HEK293 (cell line): Measurements from ENCODE around the gene TIAM1.

Experiments
- CTCF ChIA-PET: fragments of 350-600 bp; formaldehyde crosslinking; extraction: SDS; loops from one replicate; lab custom pipeline; 2021; ENCODE audit warnings: antibody characterized with exemption; lab: Yijun Ruan, JAX
- POLR2A ChIA-PET: fragments of 300-600 bp; formaldehyde crosslinking; extraction: SDS; loops from one replicate; lab custom pipeline; 2020; ENCODE audit warnings: antibody characterized with exemption, inconsistent platforms; lab: Yijun Ruan, JAX
- H3K27ac ChIP-seq: fragments of 200-500 bp; sonication (Bioruptor generic); 2 replicates; pipeline ENCODE4 v1.5.1; 2014; ENCODE audit warnings: low read depth, low read length, control low read depth, inconsistent platforms; ENCODE audit errors: extremely low read depth
- H3K36me3 ChIP-seq, 2 experiments: fragments of 200-500 bp in 1 of 2; sonication (Bioruptor generic) in 1 of 2; 1 replicate in 1 of 2; 2 replicates in 1 of 2; pipeline ENCODE4 v1.5.1; 2014 to 2017; ENCODE audit warnings: inconsistent platforms in 2 of 2, low read length in 2 of 2; ENCODE audit not compliant: control insufficient read depth in 2 of 2, insufficient read depth in 1 of 2
- H3K4me1 ChIP-seq: fragments of 200-500 bp; sonication (Bioruptor generic); 2 replicates; pipeline ENCODE4 v1.5.1; 2014; ENCODE audit warnings: mild to moderate bottlenecking, low read length, inconsistent platforms; ENCODE audit not compliant: control insufficient read depth, insufficient read depth
- H3K4me3 ChIP-seq: 2 replicates; pipeline ENCODE4 v1.5.1; 2011; ENCODE audit warnings: low read depth, mild to moderate bottlenecking, control low read depth, low read length, moderate library complexity
- H3K9me3 ChIP-seq: fragments of 200-500 bp; sonication (Bioruptor generic); 2 replicates; pipeline ENCODE4 v1.5.1; 2014; ENCODE audit warnings: low read depth, low read length, inconsistent platforms; ENCODE audit not compliant: control insufficient read depth, insufficient read depth
- FEZF1 ChIP-seq: fragments of 450-650 bp; formaldehyde crosslinking; IDR thresholded peaks from 2 replicates; pipeline ENCODE4 v1.5.1; 2016; ENCODE audit warnings: missing biosample characterization, missing genetic modification characterization
- PRDM10 ChIP-seq: fragments of 450-650 bp; formaldehyde crosslinking; IDR thresholded peaks from 2 replicates; pipeline ENCODE4 v1.5.1; 2016; ENCODE audit warnings: missing biosample characterization, missing genetic modification characterization
- ZEB2 ChIP-seq: fragments of 450-650 bp; formaldehyde crosslinking; IDR thresholded peaks from 2 replicates; pipeline ENCODE4 v1.5.1; 2016; ENCODE audit warnings: missing biosample characterization, missing genetic modification characterization
- ZIC2 ChIP-seq: fragments of 450-650 bp; formaldehyde crosslinking; IDR thresholded peaks from 2 replicates; pipeline ENCODE4 v1.5.1; 2016; ENCODE audit warnings: missing biosample characterization, missing genetic modification characterization
- ZNF184 ChIP-seq: fragments of 450-650 bp; IDR thresholded peaks from 2 replicates; pipeline ENCODE4 v1.5.1; 2018; ENCODE audit warnings: missing biosample characterization, mild to moderate bottlenecking, missing genetic modification characterization
- ZNF19 ChIP-seq: fragments of 450-650 bp; formaldehyde crosslinking; IDR thresholded peaks from 2 replicates; pipeline ENCODE4; 2016; ENCODE audit warnings: missing biosample characterization, missing genetic modification characterization, low read depth
- ZNF202 ChIP-seq: fragments of 450-650 bp; formaldehyde crosslinking; IDR thresholded peaks from 2 replicates; pipeline ENCODE4 v1.5.1; 2016; ENCODE audit warnings: missing biosample characterization, missing genetic modification characterization, borderline replicate concordance
- ZNF350 ChIP-seq: fragments of 450-650 bp; formaldehyde crosslinking; IDR thresholded peaks from 2 replicates; pipeline ENCODE4 v1.5.0; 2017; ENCODE audit warnings: missing biosample characterization, mild to moderate bottlenecking, missing genetic modification characterization
- ZNF366 ChIP-seq: fragments of 450-650 bp; formaldehyde crosslinking; conservative IDR thresholded peaks from 2 replicates; pipeline ENCODE4 v1.5.1; 2016; ENCODE audit warnings: missing biosample characterization, missing genetic modification characterization
- ZNF426 ChIP-seq: fragments of 450-650 bp; formaldehyde crosslinking; IDR thresholded peaks from 2 replicates; pipeline ENCODE4 v1.5.1; 2017; ENCODE audit warnings: missing biosample characterization, missing genetic modification characterization, mild to moderate bottlenecking, inconsistent platforms, moderate library complexity
- ZNF518A ChIP-seq: fragments of 450-650 bp; formaldehyde crosslinking; conservative IDR thresholded peaks from 2 replicates; pipeline ENCODE4 v1.5.1; 2016; ENCODE audit warnings: low read depth, missing biosample characterization, missing genetic modification characterization
- ZNF555 ChIP-seq: fragments of 450-650 bp; formaldehyde crosslinking; conservative IDR thresholded peaks from 2 replicates; pipeline ENCODE4 v1.5.1; 2017; ENCODE audit warnings: missing biosample characterization, mild to moderate bottlenecking, missing genetic modification characterization, inconsistent platforms
- ZNF580 ChIP-seq: fragments of 450-650 bp; formaldehyde crosslinking; IDR thresholded peaks from 2 replicates; pipeline ENCODE4 v1.5.1; 2016; ENCODE audit warnings: missing biosample characterization, missing genetic modification characterization
- ZNF629 ChIP-seq: fragments of 450-650 bp; formaldehyde crosslinking; IDR thresholded peaks from 2 replicates; pipeline ENCODE4 v1.5.1; 2017; ENCODE audit warnings: missing biosample characterization, missing genetic modification characterization
- ZNF664 ChIP-seq: fragments of 450-650 bp; formaldehyde crosslinking; IDR thresholded peaks from 2 replicates; pipeline ENCODE4 v1.5.1; 2016; ENCODE audit warnings: missing biosample characterization, missing genetic modification characterization
- ZNF692 ChIP-seq: fragments of 450-650 bp; formaldehyde crosslinking; IDR thresholded peaks from 2 replicates; pipeline ENCODE4 v1.5.1; 2016; ENCODE audit warnings: missing biosample characterization, missing genetic modification characterization
- ZNF843 ChIP-seq: fragments of 450-650 bp; formaldehyde crosslinking; IDR thresholded peaks from 2 replicates; pipeline ENCODE4 v1.5.1; 2016; ENCODE audit warnings: missing biosample characterization, missing genetic modification characterization

TIAM1 gene

DNA sequence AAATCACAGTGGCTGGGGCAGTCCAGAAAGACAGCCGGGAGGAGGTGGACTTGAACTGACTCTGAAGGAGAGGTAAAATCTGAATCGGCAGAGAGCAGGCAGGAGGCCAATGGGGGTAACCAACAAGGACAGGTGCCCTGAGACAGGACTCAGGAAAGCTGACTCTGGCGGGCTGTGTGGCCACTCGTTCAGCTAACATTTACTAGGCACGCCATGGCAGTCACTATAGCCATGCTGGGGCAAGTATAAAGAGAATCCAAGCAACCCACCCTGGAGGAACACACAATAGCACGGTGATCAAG is 7.4 kb downstream of the TIAM1 start:
- TF ChIP-seq ZNF19 (tag by site-specific recombination) (no peak), ZNF580 (tag by site-specific recombination) (no peak), ZNF555 (no peak), ZNF366 (tag by site-specific recombination) (no peak), ZNF843 (tag by site-specific recombination) (no peak), FEZF1 (tag by site-specific recombination) (no peak), ZNF202 (tag by site-specific recombination) (no peak), ZNF350 (tag by site-specific recombination) (no peak), ZNF629 (tag by site-specific recombination) (no peak)
- TF ChIP-seq, all 188 proteins: peak for 0
- Histone ChIP-seq H3K4me1 (peaks cover 8% of the 10 kb centered on the region), H3K27ac (no peak overlapping the region), H3K36me3 (peaks cover 0 to 13% of the 10 kb centered on the region in 2 experiments; a peak in 1 of 3 replicates), H3K9me3 (no peaks in the 10 kb centered on the region), H3K4me3 (no peak overlapping the region)
- ChIA-PET CTCF (interaction anchor here (1.3 kb wide), 1 partner anchor 11 kb away, joined by 5 read pairs; no protein-coding TSS in a partner anchor), POLR2A (interaction anchor here (0.8 to 1.0 kb wide), 2 partner anchors 13 to 43 kb away, joined by 3 to 5 read pairs; no protein-coding TSS in a partner anchor)

DNA sequence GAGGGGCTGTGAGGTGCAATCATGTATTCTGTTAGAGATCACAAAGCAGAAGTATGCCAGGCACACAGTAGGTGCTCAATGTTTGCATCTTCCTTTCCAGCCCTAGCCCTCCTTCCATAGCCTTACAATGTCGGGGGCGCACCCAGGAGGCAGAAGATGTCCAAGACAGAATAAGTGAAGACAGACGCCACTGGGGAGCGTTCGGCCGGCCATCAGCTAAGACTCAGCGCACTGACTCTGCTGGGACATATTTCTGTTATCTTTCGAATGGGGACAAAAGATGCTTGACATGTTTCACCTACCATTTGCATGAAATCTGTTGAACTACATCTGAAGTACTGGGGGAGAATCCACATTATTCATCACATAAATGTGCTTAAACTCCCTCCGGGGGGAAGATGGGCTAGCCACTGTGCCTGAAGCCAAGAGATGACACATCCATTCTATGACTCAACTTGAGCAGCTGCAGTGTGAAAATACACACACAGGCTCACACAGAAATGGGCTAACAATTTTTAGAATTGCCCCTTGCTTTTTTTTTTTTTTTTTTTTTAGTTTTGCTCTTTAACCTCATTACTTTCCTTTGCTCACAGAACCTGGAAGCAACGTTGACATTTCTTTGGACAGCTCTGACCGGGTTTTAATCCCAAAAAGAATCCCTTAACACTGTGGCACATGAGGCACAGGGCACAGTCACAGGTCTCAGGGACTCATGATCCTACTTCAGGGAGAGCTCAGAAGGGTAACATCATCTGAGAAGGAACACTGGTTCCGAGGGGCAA is 7.9 kb downstream of the TIAM1 start:
- H3K4me3 ChIP-seq, result no peak overlapping the region
- peaks cover 8% of the 10 kb centered on the region for H3K4me1 ChIP-seq
- CTCF ChIA-PET, result interaction anchor here (1.3 kb wide), 1 partner anchor 12 kb away, joined by 5 read pairs; no protein-coding TSS in a partner anchor
- TF ChIP-seq ZNF518A (tag by site-specific recombination) (0 out of 2 replicates have a peak, but pooled peaks have one; percentile 27), ZIC2 (tag by site-specific recombination) (no peak), ZNF664 (tag by site-specific recombination) (no peak), ZEB2 (tag by site-specific recombination) (peak; percentile 59), ZNF426 (no peak), ZNF184 (tag by site-specific recombination) (0 out of 2 replicates have a peak, but pooled peaks have one; percentile 75), ZNF692 (tag by site-specific recombination) (0 out of 2 replicates have a peak, but pooled peaks have one; percentile 22), ZNF629 (tag by site-specific recombination) (0 out of 2 replicates have a peak, but pooled peaks have one; percentile 37), PRDM10 (tag by site-specific recombination) (peak; percentile 63)
- no peak overlapping the region for H3K27ac ChIP-seq
- H3K9me3 ChIP-seq, result no peaks in the 10 kb centered on the region
- H3K36me3 ChIP-seq, result peaks cover 0 to 17% of the 10 kb centered on the region in 2 experiments; a peak in 1 of 3 replicates
- POLR2A ChIA-PET, result interaction anchor here (0.8 to 1.0 kb wide), 2 partner anchors 13 to 42 kb away, joined by 3 to 5 read pairs; no protein-coding TSS in a partner anchor
